Measurements from ENCODE around the gene BCL2L13. TPM values are rescaled to one million over a fixed set of nuclear protein-coding genes. Genes with fewer than 3 reads are reported as not detected.

BCL2L13 gene
- total RNA-seq, 1 donor from 2014 or later = 69.0 TPM

DNA sequence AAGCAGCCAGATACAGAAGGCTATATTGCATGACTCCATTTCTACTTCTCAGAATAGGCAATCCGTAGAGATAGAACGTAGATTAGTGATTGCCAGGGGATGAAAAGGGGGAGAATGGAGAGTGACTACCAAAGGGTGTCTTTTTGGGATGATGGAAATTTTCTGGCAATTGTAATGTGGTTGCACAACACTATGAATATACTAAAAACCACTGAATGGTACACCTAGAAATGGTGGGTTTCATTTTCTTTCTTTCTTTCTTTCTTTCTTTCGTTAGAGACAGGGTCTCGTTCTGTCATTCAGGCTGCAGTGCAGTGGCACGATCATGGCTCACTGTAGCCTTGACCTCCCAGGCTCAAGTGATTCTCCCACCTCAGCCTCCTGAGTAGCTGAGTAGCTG, 81.4 kb downstream of the BCL2L13 start:
- no peak for DNase-seq (ENCODE audit: low read depth)

GRCh38 chr22:17724241-17724640, 85.7 kb downstream of the BCL2L13 start:
- no peak overlapping the region for H3K4me3 Mint-ChIP-seq (ENCODE audit: unreplicated experiment)
- peaks cover 35% of the 10 kb centered on the region for H4K20me1 ChIP-seq (ENCODE audit: insufficient read depth, low read length)
- no peaks in the 10 kb centered on the region for H3K9me3 Mint-ChIP-seq (ENCODE audit: unreplicated experiment)
- no peaks in the 10 kb centered on the region for H3K27me3 ChIP-seq (ENCODE audit: insufficient read depth, low read length)
- no peak overlapping the region for H3K9ac ChIP-seq (ENCODE audit: low read length)
- FAIRE-seq = no peak
- no peak overlapping the region for H3K4me3 ChIP-seq (ENCODE audit: insufficient read depth, low read depth, low read length)
- H3K4me2 ChIP-seq (ENCODE audit: low read length) = no peak overlapping the region
- peaks cover 21% of the 10 kb centered on the region for H3K4me1 Mint-ChIP-seq (ENCODE audit: low read depth, unreplicated experiment)
- H3K27ac Mint-ChIP-seq (ENCODE audit: unreplicated experiment) = no peak overlapping the region
- H3K79me2 ChIP-seq (ENCODE audit: insufficient read depth, low read length) = peaks cover 27% of the 10 kb centered on the region
- H3K27ac ChIP-seq (ENCODE audit: low read depth, low read length) = no peak overlapping the region
- no peak for DNase-seq (ENCODE audit: low read depth)
- H3K4me1 ChIP-seq (ENCODE audit: insufficient read depth, low read length) = peaks cover 19% of the 10 kb centered on the region
- TF ChIP-seq, protein P1, sequence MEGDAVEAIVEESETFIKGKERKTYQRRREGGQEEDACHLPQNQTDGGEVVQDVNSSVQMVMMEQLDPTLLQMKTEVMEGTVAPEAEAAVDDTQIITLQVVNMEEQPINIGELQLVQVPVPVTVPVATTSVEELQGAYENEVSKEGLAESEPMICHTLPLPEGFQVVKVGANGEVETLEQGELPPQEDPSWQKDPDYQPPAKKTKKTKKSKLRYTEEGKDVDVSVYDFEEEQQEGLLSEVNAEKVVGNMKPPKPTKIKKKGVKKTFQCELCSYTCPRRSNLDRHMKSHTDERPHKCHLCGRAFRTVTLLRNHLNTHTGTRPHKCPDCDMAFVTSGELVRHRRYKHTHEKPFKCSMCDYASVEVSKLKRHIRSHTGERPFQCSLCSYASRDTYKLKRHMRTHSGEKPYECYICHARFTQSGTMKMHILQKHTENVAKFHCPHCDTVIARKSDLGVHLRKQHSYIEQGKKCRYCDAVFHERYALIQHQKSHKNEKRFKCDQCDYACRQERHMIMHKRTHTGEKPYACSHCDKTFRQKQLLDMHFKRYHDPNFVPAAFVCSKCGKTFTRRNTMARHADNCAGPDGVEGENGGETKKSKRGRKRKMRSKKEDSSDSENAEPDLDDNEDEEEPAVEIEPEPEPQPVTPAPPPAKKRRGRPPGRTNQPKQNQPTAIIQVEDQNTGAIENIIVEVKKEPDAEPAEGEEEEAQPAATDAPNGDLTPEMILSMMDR (IDR thresholded peaks at IDR 0.05; ENCODE audit: insufficient read depth, low read depth, low read length) = no peak
- H3K36me3 ChIP-seq (ENCODE audit: insufficient read depth, low read length) = peaks cover 16% of the 10 kb centered on the region
- H3K36me3 Mint-ChIP-seq (ENCODE audit: low read depth, unreplicated experiment) = peaks cover 20% of the 10 kb centered on the region
- H2AFZ ChIP-seq (ENCODE audit: low read depth, low read length) = no peak overlapping the region
- H3K9me3 ChIP-seq (ENCODE audit: insufficient read depth, low read depth, low read length) = no peaks in the 10 kb centered on the region
- no peaks in the 10 kb centered on the region for H3K27me3 Mint-ChIP-seq (ENCODE audit: low read depth, unreplicated experiment)

More for the DNA sequence above, 81.4 kb downstream of the BCL2L13 start:
- TF ChIP-seq EZH2 (IDR thresholded peaks at IDR 0.05; ENCODE audit: insufficient read depth, low read length) = no peak
- TF ChIP-seq, protein P1 (IDR thresholded peaks at IDR 0.05; ENCODE audit: insufficient read depth, low read depth, low read length) = no peak
- Histone ChIP-seq H3K36me3 (ENCODE audit: insufficient read depth, low read length) (no peaks in the 10 kb centered on the region), H2AFZ (ENCODE audit: low read depth, low read length) (no peak overlapping the region), H3K27ac (ENCODE audit: low read depth, low read length) (no peak overlapping the region), H3K9me3 (ENCODE audit: insufficient read depth, low read depth, low read length) (no peaks in the 10 kb centered on the region), H3K4me2 (ENCODE audit: low read length) (no peak overlapping the region), H3K79me2 (ENCODE audit: insufficient read depth, low read length) (peaks cover 39% of the 10 kb centered on the region), H4K20me1 (ENCODE audit: insufficient read depth, low read length) (peaks cover 34% of the 10 kb centered on the region), H3K4me3 (ENCODE audit: insufficient read depth, low read depth, low read length) (no peak overlapping the region), H3K27me3 (ENCODE audit: insufficient read depth, low read length) (no peaks in the 10 kb centered on the region), H3K9ac (ENCODE audit: low read length) (no peak overlapping the region), H3K4me1 (ENCODE audit: insufficient read depth, low read length) (peaks cover 1% of the 10 kb centered on the region)
- H3K27ac Mint-ChIP-seq (ENCODE audit: unreplicated experiment) = no peak overlapping the region
- H3K36me3 Mint-ChIP-seq (ENCODE audit: low read depth, unreplicated experiment) = peaks cover 2% of the 10 kb centered on the region
- no peak for FAIRE-seq
- no peaks in the 10 kb centered on the region for H3K27me3 Mint-ChIP-seq (ENCODE audit: low read depth, unreplicated experiment)
- H3K9me3 Mint-ChIP-seq (ENCODE audit: unreplicated experiment) = no peaks in the 10 kb centered on the region
- H3K4me1 Mint-ChIP-seq (ENCODE audit: low read depth, unreplicated experiment) = peaks cover 13% of the 10 kb centered on the region
- H3K4me3 Mint-ChIP-seq (ENCODE audit: unreplicated experiment) = no peak overlapping the region

DNA sequence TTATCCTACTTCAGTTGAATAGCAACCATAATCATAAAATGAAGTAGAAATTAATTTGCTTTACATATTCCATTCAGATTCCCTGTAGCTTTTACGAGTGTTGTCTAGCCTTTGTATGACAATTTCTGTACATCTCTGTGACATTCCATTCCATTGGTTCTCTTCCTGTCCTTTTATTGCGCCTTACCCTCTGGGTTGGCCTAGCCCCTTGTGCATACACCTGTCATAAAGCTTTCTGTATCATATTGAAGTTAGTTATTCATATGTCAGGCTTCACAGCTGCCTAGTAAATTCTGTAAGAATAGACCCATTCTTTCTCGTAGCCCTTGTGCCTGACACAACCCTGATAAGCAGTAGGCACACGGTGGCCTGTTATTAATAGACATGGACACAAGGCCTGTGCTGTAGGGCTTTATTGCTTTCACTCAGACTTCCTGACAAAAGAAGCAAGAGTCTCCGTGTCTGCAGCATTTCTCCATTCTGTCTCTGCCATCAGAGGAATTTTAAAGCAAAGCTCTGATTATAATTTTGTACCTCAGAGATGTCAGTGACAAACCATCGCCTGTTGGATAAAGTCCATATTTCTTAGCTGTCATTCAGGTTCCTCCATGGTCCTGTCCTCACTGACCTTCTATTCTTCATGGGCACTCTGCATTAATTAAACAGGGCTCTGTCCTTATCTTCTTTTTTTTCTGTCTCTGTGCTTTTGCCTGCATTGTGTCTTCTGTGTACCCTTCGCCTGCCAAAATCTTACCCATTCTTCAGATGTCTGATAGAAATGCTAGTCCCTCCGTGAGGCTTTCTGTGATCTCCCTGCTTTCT, 86.3 kb downstream of the BCL2L13 start:
- Histone ChIP-seq H3K9me3 (ENCODE audit: insufficient read depth, low read depth, low read length) (no peaks in the 10 kb centered on the region), H3K4me1 (ENCODE audit: insufficient read depth, low read length) (peaks cover 19% of the 10 kb centered on the region), H3K4me3 (ENCODE audit: insufficient read depth, low read depth, low read length) (no peak overlapping the region), H4K20me1 (ENCODE audit: insufficient read depth, low read length) (peaks cover 35% of the 10 kb centered on the region), H3K27ac (ENCODE audit: low read depth, low read length) (no peak overlapping the region), H3K36me3 (ENCODE audit: insufficient read depth, low read length) (peaks cover 22% of the 10 kb centered on the region), H3K9ac (ENCODE audit: low read length) (no peak overlapping the region), H3K79me2 (ENCODE audit: insufficient read depth, low read length) (peaks cover 24% of the 10 kb centered on the region), H2AFZ (ENCODE audit: low read depth, low read length) (no peak overlapping the region), H3K4me2 (ENCODE audit: low read length) (no peak overlapping the region), H3K27me3 (ENCODE audit: insufficient read depth, low read length) (no peaks in the 10 kb centered on the region)
- H3K36me3 Mint-ChIP-seq (ENCODE audit: low read depth, unreplicated experiment) = peaks cover 22% of the 10 kb centered on the region
- DNase-seq (ENCODE audit: low read depth) = no peak
- peaks cover 21% of the 10 kb centered on the region for H3K4me1 Mint-ChIP-seq (ENCODE audit: low read depth, unreplicated experiment)
- H3K27ac Mint-ChIP-seq (ENCODE audit: unreplicated experiment) = peak overlapping the region; percentile 28
- H3K9me3 Mint-ChIP-seq (ENCODE audit: unreplicated experiment) = no peaks in the 10 kb centered on the region
- no peaks in the 10 kb centered on the region for H3K27me3 Mint-ChIP-seq (ENCODE audit: low read depth, unreplicated experiment)
- TF ChIP-seq EZH2 (IDR thresholded peaks at IDR 0.05; ENCODE audit: insufficient read depth, low read length) = no peak
- TF ChIP-seq, protein P1 (IDR thresholded peaks at IDR 0.05; ENCODE audit: insufficient read depth, low read depth, low read length) = no peak
- no peak for FAIRE-seq
- no peak overlapping the region for H3K4me3 Mint-ChIP-seq (ENCODE audit: unreplicated experiment)
